ENCODE data around the gene LRRC40.

DNA sequence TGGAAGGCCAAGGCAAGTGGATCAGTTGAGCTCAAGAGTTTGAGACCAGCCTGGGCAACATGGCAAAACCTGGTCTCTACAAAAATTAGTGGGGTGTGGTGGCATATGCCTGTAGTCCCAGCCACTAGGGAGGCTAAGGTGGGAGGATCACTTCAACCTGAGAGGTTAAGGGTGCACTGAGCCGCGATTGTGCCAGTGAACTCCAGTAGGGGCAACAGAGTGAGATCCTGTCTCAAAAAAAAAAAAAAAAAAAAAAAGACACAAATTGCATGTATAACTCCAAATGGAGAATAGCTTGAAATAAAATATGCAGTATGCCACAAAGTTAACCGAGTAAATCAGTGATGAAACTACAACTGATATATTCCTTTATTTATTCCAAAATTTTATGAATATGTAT lies 51.6 kb downstream of the LRRC40 start:
- TF ChIP-seq, protein P1, sequence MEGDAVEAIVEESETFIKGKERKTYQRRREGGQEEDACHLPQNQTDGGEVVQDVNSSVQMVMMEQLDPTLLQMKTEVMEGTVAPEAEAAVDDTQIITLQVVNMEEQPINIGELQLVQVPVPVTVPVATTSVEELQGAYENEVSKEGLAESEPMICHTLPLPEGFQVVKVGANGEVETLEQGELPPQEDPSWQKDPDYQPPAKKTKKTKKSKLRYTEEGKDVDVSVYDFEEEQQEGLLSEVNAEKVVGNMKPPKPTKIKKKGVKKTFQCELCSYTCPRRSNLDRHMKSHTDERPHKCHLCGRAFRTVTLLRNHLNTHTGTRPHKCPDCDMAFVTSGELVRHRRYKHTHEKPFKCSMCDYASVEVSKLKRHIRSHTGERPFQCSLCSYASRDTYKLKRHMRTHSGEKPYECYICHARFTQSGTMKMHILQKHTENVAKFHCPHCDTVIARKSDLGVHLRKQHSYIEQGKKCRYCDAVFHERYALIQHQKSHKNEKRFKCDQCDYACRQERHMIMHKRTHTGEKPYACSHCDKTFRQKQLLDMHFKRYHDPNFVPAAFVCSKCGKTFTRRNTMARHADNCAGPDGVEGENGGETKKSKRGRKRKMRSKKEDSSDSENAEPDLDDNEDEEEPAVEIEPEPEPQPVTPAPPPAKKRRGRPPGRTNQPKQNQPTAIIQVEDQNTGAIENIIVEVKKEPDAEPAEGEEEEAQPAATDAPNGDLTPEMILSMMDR (IDR thresholded peaks at IDR 0.05; ENCODE audit: poor library complexity, severe bottlenecking), result no peak
- TF ChIP-seq POLR2AphosphoS5 (IDR thresholded peaks at IDR 0.05) (no peak), EZH2 (IDR thresholded peaks at IDR 0.05; ENCODE audit: borderline replicate concordance, insufficient read depth, low read length, poor library complexity, severe bottlenecking) (no peak), TAF1 (IDR thresholded peaks at IDR 0.05; ENCODE audit: low read depth) (no peak), RAD21 (conservative IDR thresholded peaks at IDR 0.05) (no peak)

Data from neural cell (in vitro differentiated cells).